WTC11 (cell line): Measurements from ENCODE around the gene UTP4. TPM values are rescaled to one million over a fixed set of nuclear protein-coding genes. Genes with fewer than 3 reads are reported as not detected.
A peak's percentile ranks its signal among the peaks of the same experiment; 100 is the strongest.

Source experiments
- CREM ChIP-seq: sonication (generic); formaldehyde crosslinking; IDR thresholded peaks from 2 replicates; pipeline ENCODE4 v1.8.1; 2022; ENCODE audit warnings: mild to moderate bottlenecking, missing genetic modification reagents, moderate library complexity
- E2F1 ChIP-seq: sonication (generic); formaldehyde crosslinking; IDR thresholded peaks from 2 replicates; pipeline ENCODE4 v1.8.0; 2022; ENCODE audit warnings: mild to moderate bottlenecking, missing genetic modification reagents
- EMX1 ChIP-seq: fragments of 250-450 bp; sonication (Bioruptor Pico); IDR thresholded peaks from 2 replicates; pipeline ENCODE4 v1.8.0; 2021; ENCODE audit warnings: mild to moderate bottlenecking
- ESRRA ChIP-seq: sonication (generic); formaldehyde crosslinking; IDR thresholded peaks from 2 replicates; pipeline ENCODE4 v1.8.1; 2022; ENCODE audit warnings: mild to moderate bottlenecking, missing genetic modification reagents, borderline replicate concordance
- FOXJ3 ChIP-seq: sonication (generic); formaldehyde crosslinking; IDR thresholded peaks from 2 replicates; pipeline ENCODE4 v1.9.0; 2021; ENCODE audit warnings: missing genetic modification reagents, mild to moderate bottlenecking, borderline replicate concordance
- FOXP1 ChIP-seq: sonication (generic); formaldehyde crosslinking; IDR thresholded peaks from 2 replicates; pipeline ENCODE4 v1.8.0; 2022; ENCODE audit warnings: missing genetic modification reagents, mild to moderate bottlenecking, moderate library complexity, borderline replicate concordance
- GABPB1 ChIP-seq: sonication (generic); formaldehyde crosslinking; IDR thresholded peaks from 2 replicates; pipeline ENCODE4 v1.8.1; 2023; ENCODE audit warnings: mild to moderate bottlenecking, missing genetic modification reagents
- JUN ChIP-seq: sonication (generic); formaldehyde crosslinking; IDR thresholded peaks from 2 replicates; pipeline ENCODE4 v1.8.0; 2023; ENCODE audit warnings: mild to moderate bottlenecking, missing genetic modification reagents
- MLX ChIP-seq: sonication (generic); formaldehyde crosslinking; IDR thresholded peaks from 2 replicates; pipeline ENCODE4 v1.8.1; 2023; ENCODE audit warnings: mild to moderate bottlenecking, missing genetic modification reagents, moderate library complexity
- MYBL2 ChIP-seq: sonication (generic); formaldehyde crosslinking; IDR thresholded peaks from 2 replicates; pipeline ENCODE4 v1.8.1; 2023; ENCODE audit warnings: mild to moderate bottlenecking, moderate library complexity, missing genetic modification reagents
- NFATC4 ChIP-seq: fragments of 250-450 bp; sonication (Bioruptor Pico); IDR thresholded peaks from 2 replicates; pipeline ENCODE4 v1.9.0; 2021; ENCODE audit warnings: mild to moderate bottlenecking
- NFE2L1 ChIP-seq: sonication (generic); formaldehyde crosslinking; IDR thresholded peaks from 2 replicates; pipeline ENCODE4 v1.8.1; 2023; ENCODE audit warnings: missing genetic modification reagents
- NR1H2 ChIP-seq: sonication (generic); formaldehyde crosslinking; IDR thresholded peaks from 2 replicates; pipeline ENCODE4 v1.9.0; 2021; ENCODE audit warnings: mild to moderate bottlenecking, moderate library complexity, missing genetic modification reagents
- NR3C1 ChIP-seq: sonication (generic); formaldehyde crosslinking; conservative IDR thresholded peaks from 2 replicates; pipeline ENCODE4 v1.8.1; 2023; ENCODE audit warnings: low read depth, mild to moderate bottlenecking, missing genetic modification reagents
- OVOL2 ChIP-seq: fragments of 250-450 bp; sonication (Bioruptor Pico); IDR thresholded peaks from 2 replicates; pipeline ENCODE4 v1.9.0; 2021; ENCODE audit warnings: mild to moderate bottlenecking, borderline replicate concordance
- PREB ChIP-seq: sonication (generic); formaldehyde crosslinking; IDR thresholded peaks from 2 replicates; pipeline ENCODE4 v1.8.1; 2022; ENCODE audit warnings: mild to moderate bottlenecking, missing genetic modification reagents, moderate library complexity, borderline replicate concordance
- PRRX2 ChIP-seq: fragments of 250-450 bp; sonication (Bioruptor Pico); IDR thresholded peaks from 2 replicates; pipeline ENCODE4 v1.8.0; 2021; ENCODE audit warnings: mild to moderate bottlenecking
- RELA ChIP-seq: sonication (generic); formaldehyde crosslinking; IDR thresholded peaks from 2 replicates; pipeline ENCODE4 v1.8.1; 2022; ENCODE audit warnings: missing genetic modification reagents, mild to moderate bottlenecking, borderline replicate concordance
- SOX15 ChIP-seq: fragments of 250-450 bp; sonication (Bioruptor Pico); IDR thresholded peaks from 2 replicates; pipeline ENCODE4 v1.9.0; 2021; ENCODE audit warnings: mild to moderate bottlenecking
- SP1 ChIP-seq: sonication (generic); formaldehyde crosslinking; conservative IDR thresholded peaks from 2 replicates; pipeline ENCODE4 v1.8.1; 2022; ENCODE audit warnings: missing genetic modification reagents
- TEAD1 ChIP-seq: sonication (generic); formaldehyde crosslinking; IDR thresholded peaks from 2 replicates; pipeline ENCODE4 v1.8.0; 2022; ENCODE audit warnings: mild to moderate bottlenecking, missing genetic modification reagents
- TP53 ChIP-seq: sonication (generic); formaldehyde crosslinking; IDR thresholded peaks from 2 replicates; pipeline ENCODE4 v1.8.1; 2023; ENCODE audit warnings: mild to moderate bottlenecking, missing genetic modification reagents
- USF2 ChIP-seq: sonication (generic); formaldehyde crosslinking; IDR thresholded peaks from 2 replicates; pipeline ENCODE4 v1.8.1; 2023; ENCODE audit warnings: mild to moderate bottlenecking, missing genetic modification reagents, moderate library complexity
- ZBTB21 ChIP-seq: sonication (generic); formaldehyde crosslinking; IDR thresholded peaks from 2 replicates; pipeline ENCODE4 v1.8.1; 2023; ENCODE audit warnings: mild to moderate bottlenecking, missing genetic modification reagents, borderline replicate concordance
- ZMAT4 ChIP-seq: fragments of 250-450 bp; sonication (Bioruptor Pico); IDR thresholded peaks from 2 replicates; pipeline ENCODE4 v1.9.0; 2021; ENCODE audit warnings: mild to moderate bottlenecking
- ZNF138 ChIP-seq: sonication (generic); formaldehyde crosslinking; conservative IDR thresholded peaks from 2 replicates; pipeline ENCODE4 v1.8.1; 2022; ENCODE audit warnings: mild to moderate bottlenecking, moderate library complexity, missing genetic modification reagents
- ZNF317 ChIP-seq: sonication (generic); formaldehyde crosslinking; IDR thresholded peaks from 2 replicates; pipeline ENCODE4 v1.8.1; 2023; ENCODE audit warnings: low read depth, mild to moderate bottlenecking, moderate library complexity, missing genetic modification reagents, borderline replicate concordance
- ZNF396 ChIP-seq: fragments of 250-450 bp; sonication (Bioruptor Pico); IDR thresholded peaks from 2 replicates; pipeline ENCODE4 v1.8.0; 2021; ENCODE audit warnings: mild to moderate bottlenecking, moderate library complexity, borderline replicate concordance
- ZNF423 ChIP-seq: fragments of 250-450 bp; sonication (Bioruptor Pico); IDR thresholded peaks from 2 replicates; pipeline ENCODE4 v2.1.2; 2022; ENCODE audit warnings: mild to moderate bottlenecking, moderate library complexity
- ZNF671 ChIP-seq: fragments of 250-450 bp; sonication (Bioruptor Pico); IDR thresholded peaks from 2 replicates; pipeline ENCODE4 v1.8.0; 2021; ENCODE audit warnings: mild to moderate bottlenecking
- total RNA-seq: library from RNA; stranded (reverse); gene quantifications from 3 replicates; pipeline ENCODE4 v1.2.3, GENCODE V29; 2021
- TF ChIP-seq, protein P1 (sequence below): fragments of 200-600 bp; IDR thresholded peaks from 2 replicates; pipeline ENCODE4 v1.8.0; 2022; ENCODE audit warnings: antibody characterized with exemption
- TF ChIP-seq, protein P2 (sequence below): sonication (generic); formaldehyde crosslinking; IDR thresholded peaks from 2 replicates; pipeline ENCODE4 v1.8.1; 2022; ENCODE audit warnings: low read depth, missing genetic modification reagents, borderline replicate concordance
- TF ChIP-seq, protein P3 (sequence below): fragments of 250-450 bp; sonication (Bioruptor Pico); IDR thresholded peaks from 2 replicates; pipeline ENCODE4 v2.1.2; 2022; ENCODE audit warnings: mild to moderate bottlenecking, moderate library complexity

The UTP4 gene
- total RNA-seq, 1 experiment from 2014 or later: 85.7 TPM

DNA sequence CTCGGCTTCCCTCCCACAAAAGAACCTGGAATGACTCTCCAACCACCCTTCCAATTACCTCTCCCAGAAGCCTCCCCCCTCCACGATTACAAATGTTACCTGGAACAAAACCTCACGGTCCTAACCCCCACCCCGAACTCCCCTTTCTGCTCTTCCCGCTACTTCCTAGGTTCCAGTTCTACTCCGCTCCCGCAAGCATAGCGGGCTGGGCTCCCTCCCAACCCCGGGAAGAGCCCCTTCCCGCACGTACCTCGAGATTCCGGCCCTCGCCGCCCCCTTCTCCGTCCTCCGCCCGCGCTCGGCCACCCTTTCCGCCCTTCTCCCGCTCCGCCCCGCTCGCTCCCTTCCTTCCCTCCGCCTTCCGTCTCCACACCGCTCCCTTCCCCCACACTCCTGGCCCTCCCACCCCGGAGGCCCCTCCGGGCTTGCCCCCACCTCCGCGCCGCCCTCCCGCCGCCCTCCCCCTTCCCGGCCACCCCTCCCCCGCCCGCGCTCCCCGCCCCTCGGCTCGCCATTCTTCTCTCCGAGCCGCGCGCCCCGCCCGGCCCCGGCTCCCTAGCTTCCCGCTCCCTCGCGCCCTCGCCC lies 518 bp upstream of the UTP4 start (continued):
- TF ChIP-seq TP53 (CRISPR knock-in tag): 0 out of 2 replicates have a peak, but pooled peaks have one; percentile 2
- no peak for TF ChIP-seq SOX15 (CRISPR knock-in tag)
- no peak for TF ChIP-seq NFE2L1 (CRISPR knock-in tag)
- no peak for TF ChIP-seq NR3C1 (CRISPR knock-in tag)
- TF ChIP-seq, protein P1, sequence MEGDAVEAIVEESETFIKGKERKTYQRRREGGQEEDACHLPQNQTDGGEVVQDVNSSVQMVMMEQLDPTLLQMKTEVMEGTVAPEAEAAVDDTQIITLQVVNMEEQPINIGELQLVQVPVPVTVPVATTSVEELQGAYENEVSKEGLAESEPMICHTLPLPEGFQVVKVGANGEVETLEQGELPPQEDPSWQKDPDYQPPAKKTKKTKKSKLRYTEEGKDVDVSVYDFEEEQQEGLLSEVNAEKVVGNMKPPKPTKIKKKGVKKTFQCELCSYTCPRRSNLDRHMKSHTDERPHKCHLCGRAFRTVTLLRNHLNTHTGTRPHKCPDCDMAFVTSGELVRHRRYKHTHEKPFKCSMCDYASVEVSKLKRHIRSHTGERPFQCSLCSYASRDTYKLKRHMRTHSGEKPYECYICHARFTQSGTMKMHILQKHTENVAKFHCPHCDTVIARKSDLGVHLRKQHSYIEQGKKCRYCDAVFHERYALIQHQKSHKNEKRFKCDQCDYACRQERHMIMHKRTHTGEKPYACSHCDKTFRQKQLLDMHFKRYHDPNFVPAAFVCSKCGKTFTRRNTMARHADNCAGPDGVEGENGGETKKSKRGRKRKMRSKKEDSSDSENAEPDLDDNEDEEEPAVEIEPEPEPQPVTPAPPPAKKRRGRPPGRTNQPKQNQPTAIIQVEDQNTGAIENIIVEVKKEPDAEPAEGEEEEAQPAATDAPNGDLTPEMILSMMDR: no peak
- no peak for TF ChIP-seq CREM
- peak; percentile 58; the same call in 1 of the 2 replicates for TF ChIP-seq PRRX2 (CRISPR knock-in tag)
- no peak for TF ChIP-seq FOXP1 (CRISPR knock-in tag)
- no peak for TF ChIP-seq ZNF138 (CRISPR knock-in tag)
- TF ChIP-seq JUN (CRISPR knock-in tag): no peak
- TF ChIP-seq GABPB1 (CRISPR knock-in tag): no peak
- TF ChIP-seq E2F1: no peak
- no peak for TF ChIP-seq ZNF671 (CRISPR knock-in tag)
- TF ChIP-seq, protein P2, sequence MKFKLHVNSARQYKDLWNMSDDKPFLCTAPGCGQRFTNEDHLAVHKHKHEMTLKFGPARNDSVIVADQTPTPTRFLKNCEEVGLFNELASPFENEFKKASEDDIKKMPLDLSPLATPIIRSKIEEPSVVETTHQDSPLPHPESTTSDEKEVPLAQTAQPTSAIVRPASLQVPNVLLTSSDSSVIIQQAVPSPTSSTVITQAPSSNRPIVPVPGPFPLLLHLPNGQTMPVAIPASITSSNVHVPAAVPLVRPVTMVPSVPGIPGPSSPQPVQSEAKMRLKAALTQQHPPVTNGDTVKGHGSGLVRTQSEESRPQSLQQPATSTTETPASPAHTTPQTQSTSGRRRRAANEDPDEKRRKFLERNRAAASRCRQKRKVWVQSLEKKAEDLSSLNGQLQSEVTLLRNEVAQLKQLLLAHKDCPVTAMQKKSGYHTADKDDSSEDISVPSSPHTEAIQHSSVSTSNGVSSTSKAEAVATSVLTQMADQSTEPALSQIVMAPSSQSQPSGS (CRISPR knock-in tag): no peak
- TF ChIP-seq, protein P3, sequence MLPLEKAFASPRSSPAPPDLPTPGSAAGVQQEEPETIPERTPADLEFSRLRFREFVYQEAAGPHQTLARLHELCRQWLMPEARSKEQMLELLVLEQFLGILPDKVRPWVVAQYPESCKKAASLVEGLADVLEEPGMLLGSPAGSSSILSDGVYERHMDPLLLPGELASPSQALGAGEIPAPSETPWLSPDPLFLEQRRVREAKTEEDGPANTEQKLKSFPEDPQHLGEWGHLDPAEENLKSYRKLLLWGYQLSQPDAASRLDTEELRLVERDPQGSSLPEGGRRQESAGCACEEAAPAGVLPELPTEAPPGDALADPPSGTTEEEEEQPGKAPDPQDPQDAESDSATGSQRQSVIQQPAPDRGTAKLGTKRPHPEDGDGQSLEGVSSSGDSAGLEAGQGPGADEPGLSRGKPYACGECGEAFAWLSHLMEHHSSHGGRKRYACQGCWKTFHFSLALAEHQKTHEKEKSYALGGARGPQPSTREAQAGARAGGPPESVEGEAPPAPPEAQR (CRISPR knock-in tag): no peak
- no peak for TF ChIP-seq PREB (CRISPR knock-in tag)
- no peak for TF ChIP-seq NR1H2 (CRISPR knock-in tag)
- TF ChIP-seq ZNF423 (CRISPR knock-in tag): no peak
- 0 out of 2 replicates have a peak, but pooled peaks have one; percentile 37 for TF ChIP-seq OVOL2 (CRISPR knock-in tag)
- no peak for TF ChIP-seq ZNF317 (CRISPR knock-in tag)
- TF ChIP-seq USF2 (CRISPR knock-in tag): no peak
- TF ChIP-seq TEAD1 (CRISPR knock-in tag): no peak
- no peak for TF ChIP-seq ZBTB21
- TF ChIP-seq RELA (CRISPR knock-in tag): no peak
- TF ChIP-seq MYBL2 (CRISPR knock-in tag): no peak
- peak; percentile 61; the same call in 1 of the 2 replicates for TF ChIP-seq ZMAT4
- TF ChIP-seq EMX1 (CRISPR knock-in tag): peak; percentile 61; the same call in 1 of the 2 replicates
- no peak for TF ChIP-seq FOXJ3
- no peak for TF ChIP-seq MLX (CRISPR knock-in tag)
- no peak for TF ChIP-seq ESRRA (CRISPR knock-in tag)
- TF ChIP-seq ZNF396: no peak
- TF ChIP-seq SP1 (CRISPR knock-in tag): no peak
- TF ChIP-seq NFATC4 (CRISPR knock-in tag): no peak; the same call in 1 of the 2 replicates
